ENCODE measurements around the gene MRPS23. TPM values are rescaled to one million over a fixed set of nuclear protein-coding genes. Genes with fewer than 3 reads are reported as not detected.

Gene MRPS23
- 150 to 213 TPM (median 156 TPM) in 5 replicates for total RNA-seq (2022; extraction: Qiagen RNA extraction; ENCODE audit: low read depth)

DNA sequence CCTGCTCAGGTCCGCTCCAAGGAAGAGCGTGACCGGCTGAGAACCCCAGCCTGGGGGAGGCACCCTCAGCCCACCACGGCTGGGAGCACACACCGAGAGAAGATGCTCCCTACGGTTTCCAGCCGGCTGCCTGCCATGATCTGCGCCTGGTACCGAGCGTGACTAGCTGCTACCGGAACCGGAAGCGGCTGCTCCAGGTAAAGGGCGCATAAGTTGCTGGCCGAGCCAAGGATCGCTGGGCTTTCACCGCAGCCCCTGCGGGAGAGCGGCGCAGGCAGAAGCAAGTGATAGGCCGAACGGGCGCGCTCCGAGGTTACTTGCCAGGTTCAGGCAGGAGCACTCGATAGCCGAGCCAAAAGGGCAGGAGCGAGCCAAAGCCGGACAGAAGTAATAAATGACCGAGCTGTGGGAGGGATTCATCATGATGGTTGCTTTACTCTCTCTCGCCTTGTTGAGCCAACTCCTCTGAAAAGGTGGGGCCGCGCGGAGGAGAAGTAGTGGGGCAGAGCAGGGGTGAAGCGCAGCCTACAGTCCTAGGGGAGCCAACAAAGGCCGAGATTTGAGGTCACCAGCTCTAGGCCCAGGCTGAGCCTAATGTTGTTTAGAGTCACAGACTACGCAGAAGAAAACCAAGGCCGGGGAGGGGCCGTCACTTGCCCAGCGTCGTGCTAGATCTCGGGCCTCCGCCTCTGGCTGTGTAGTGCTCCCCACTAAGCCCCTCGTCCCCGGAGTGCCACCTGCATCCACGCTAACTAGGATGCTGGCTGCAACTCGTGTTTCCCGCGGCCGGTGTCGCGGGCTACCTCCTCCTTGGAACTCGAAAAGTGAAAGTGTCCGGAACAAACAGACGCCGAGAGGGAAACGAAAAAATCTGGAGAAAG lies at the start of gene MRPS23:
Gene MRPS23, minus strand, starts transcription at position 171 of the 881 bp plus-strand sequence. Its CDS starts 34 bp downstream, at position 137.

Other genes starting within 250 kb of the MRPS23 start
- not detected in 5 replicates for gene CCDC182, start 104.7 kb downstream of the MRPS23 start, total RNA-seq (2022; extraction: Qiagen RNA extraction; ENCODE audit: low read depth)
- gene CUEDC1, start 105.4 kb upstream of the MRPS23 start, total RNA-seq (2022; extraction: Qiagen RNA extraction; ENCODE audit: low read depth) = 47.4 to 55.3 TPM (median 51.3 TPM) in 5 replicates
- 38.2 to 44.4 TPM (median 42.6 TPM) in 5 replicates for gene VEZF1, start 138.2 kb upstream of the MRPS23 start, total RNA-seq (2022; extraction: Qiagen RNA extraction; ENCODE audit: low read depth)
- 257 to 295 TPM (median 264 TPM) in 5 replicates for gene SRSF1, start 157.2 kb upstream of the MRPS23 start, total RNA-seq (2022; extraction: Qiagen RNA extraction; ENCODE audit: low read depth)
- gene DYNLL2, start 233.4 kb upstream of the MRPS23 start, total RNA-seq (2022; extraction: Qiagen RNA extraction; ENCODE audit: low read depth) = 20.0 to 23.6 TPM (median 22.9 TPM) in 5 replicates

All from A549 treated with CpdA at 1 μM for 4 hours (cell line).